GM19468 (cell line): ENCODE data around the gene LRRC52.

Experiments
- ATAC-seq: cut with Tn5 transposase; IDR thresholded peaks from one replicate; pipeline ENCODE4 v1.9.1; 2021; ENCODE audit warnings: mild to moderate bottlenecking, moderate library complexity, moderate number of reproducible peaks; ENCODE audit not compliant: unreplicated experiment; ENCODE audit errors: extremely low read depth

LRRC52 gene

DNA sequence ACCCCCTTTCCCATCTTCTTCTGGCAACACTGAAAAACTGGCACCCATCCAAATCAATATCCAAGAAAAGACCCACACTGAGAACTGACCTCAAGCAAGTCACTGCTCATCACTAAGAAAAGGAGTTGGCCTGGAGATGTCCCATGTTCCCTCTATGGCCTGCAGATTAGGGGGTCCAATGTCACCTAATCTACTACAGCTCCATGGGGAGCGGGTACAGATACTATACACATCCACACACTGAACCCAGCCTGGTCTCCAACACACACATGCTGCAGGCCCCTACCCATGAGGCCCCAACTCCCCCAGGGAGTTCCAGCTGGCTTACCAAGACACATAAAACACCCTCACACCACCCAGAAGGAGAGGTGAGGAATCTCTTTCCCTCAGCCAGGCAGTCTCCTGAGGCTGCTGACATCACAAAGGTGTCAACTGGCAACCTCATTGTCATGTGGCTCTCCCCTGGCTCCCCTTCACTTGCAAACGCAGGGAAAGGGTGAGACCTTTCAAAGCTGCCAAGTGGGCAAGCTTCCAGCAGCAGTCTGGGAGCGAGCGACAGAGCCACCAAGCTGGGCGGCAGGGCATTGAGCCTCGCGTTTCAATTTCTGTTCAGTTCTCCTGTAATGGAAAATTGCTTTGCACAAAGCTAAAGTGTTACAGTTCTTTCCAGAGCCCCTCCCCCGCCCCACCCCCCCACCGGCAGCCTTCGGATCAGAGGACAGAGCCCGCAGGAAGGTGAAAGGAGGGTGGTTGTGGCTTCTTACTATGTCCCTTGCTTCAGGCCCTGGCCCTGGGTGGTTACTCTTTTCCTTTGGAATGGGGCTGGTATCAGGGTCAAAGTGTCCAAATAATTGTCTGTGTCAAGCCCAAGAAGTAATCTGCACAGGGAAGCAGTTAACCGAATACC, at the start of gene LRRC52:
Gene LRRC52 (plus strand): TSS at position 469 of the 907 bp plus-strand sequence. CDS start 297 bp downstream, at position 766.
- ATAC-seq, result no peak

DNA sequence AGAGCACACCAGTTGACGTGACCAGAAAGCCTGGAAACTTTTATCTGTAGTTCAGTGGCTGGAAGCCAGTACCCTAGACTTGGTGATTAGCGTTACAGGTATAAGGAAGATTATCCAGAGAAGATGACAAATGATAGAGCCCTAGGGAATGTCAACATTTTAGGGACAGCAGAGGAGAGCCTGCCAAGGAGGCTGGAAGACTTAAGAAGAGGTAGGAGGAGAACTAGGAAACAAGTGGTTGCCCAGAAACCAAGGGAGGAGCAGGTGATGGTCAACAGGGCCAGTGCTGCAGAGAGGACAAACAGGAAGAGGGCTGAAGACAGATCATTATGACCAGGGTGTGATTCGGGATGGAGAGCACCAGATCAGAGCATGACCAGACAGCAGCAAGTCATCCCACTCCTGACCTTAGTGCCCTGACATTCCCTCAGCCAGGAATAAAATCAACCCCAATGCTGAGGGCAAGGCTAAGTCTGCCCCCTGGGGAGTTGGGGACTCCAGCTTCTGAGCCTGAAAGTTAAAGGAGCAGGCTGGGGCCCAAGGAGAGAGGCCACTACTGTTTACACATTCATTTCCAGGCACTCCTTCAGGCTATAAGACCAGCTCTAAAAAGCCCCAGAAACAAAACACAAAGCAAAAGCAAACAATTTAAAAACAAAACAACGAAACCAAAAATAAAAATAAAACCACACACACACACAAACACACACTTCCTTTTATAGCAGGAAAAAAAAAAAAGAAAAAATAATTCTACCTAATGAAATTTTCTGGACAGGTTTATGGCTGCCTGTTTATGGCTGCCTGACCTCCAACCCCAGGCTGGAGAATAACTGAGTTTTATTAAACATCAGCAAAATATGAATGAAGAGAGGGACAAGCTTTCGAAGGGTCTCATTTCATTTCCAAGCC, 48.6 kb upstream of the LRRC52 start:
- ATAC-seq, result no peak

- no peak for ATAC-seq
Observed at GRCh38 chr1:165495858-165496205, 48.0 kb upstream of the LRRC52 start.

DNA sequence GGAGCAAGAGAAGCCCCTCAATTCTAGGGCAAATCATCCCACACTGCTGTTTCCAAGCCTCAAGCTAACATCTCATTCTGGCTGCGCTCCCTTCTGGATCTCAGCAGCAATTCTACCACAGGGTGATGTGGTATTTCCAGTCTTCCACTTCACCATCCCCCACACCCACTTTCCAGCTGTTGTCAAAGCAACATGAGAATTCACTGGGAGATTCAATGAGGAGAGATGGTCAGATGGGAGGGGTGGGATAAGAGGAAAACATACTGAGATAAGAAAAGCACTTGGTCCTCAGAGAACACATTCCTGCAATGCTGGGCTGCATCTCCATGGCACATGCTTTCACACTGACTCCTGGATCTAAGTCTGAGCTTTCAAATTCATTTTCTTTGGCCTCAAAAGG, 47.3 kb upstream of the LRRC52 start:
- no peak for ATAC-seq

DNA sequence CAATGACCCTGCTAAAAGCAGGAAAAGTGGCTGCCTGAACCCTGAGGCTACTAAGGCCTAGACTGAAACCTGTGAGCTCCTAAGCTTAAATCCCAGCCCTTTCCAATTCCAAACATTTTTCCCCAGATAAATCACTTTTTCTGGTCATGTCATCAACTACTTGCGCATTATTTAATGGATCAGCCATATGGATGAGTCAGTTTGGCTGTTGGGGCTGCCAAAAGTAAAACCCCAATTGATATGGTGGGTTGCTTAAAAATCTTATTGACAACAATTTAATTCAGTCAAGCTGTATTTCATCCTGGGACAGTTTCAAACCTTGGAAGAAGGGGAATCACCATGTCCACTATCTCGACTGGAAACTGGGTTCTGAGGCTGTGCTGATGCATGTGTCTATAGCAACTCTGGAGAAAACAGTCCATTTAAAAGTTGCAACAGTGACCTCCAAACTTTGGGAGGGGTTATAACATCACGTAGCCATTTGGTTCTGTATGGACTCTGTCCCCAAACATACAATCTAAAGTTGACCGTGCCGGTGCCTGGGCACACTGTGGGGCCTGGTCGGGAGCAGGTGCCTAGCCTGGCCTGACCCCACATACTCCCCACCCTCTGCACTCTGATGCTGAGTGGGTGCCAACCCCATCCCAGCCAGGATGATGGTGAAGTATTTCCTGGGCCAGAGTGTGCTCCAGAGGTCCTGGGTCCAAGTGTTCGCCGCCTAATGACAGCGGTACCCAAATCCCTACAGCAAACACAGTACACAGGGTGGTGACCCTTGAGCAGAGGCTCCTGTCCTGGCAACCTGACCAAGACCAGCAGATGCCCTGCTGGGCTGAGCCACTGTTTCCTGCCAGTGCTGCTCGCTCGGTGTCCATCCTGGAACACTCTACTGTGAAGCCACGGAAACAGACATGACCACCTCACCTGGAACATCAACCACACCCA, 46.5 kb upstream of the LRRC52 start:
- no peak for ATAC-seq

GRCh38 chr1:165501330-165501969, 42.4 kb upstream of the LRRC52 start:
- no peak for ATAC-seq

DNA sequence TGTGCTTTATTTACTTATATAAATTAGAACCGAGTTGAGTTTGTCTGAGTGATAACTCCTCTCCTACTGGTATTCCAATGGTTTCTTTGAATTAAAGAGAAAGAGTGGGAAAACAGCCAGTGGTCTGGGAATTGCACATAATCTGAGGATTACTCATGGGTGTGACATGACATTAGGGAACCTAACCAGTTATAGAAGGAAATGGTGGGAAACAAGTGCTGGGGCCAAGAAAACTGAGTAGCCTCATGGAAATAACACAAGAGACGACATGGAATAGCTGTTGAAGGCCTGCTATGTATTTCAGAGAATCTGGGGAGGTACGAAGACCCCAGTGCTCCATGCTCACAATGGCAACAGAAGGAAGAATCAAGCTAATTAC, 41.8 kb upstream of the LRRC52 start:
- ATAC-seq, result no peak

DNA sequence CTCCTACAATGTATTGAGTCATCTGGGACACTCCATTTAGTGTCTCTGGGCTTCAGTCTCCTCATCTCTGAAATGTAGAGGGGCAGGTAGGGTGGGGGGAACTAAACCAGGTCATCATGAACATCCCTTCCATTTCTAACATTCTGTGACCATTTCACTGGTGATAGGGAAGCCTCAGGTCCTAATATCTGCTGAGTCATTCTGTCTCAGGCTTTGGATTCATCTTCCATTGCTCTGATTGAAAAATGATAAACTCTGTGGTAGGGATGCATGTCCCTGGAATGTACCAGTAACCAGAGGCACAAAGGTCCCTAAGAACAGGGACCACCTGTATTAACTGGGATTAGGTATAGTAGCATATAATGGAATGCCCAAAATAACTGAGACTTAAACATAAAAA, 36.2 kb upstream of the LRRC52 start:
- ATAC-seq, result no peak

DNA sequence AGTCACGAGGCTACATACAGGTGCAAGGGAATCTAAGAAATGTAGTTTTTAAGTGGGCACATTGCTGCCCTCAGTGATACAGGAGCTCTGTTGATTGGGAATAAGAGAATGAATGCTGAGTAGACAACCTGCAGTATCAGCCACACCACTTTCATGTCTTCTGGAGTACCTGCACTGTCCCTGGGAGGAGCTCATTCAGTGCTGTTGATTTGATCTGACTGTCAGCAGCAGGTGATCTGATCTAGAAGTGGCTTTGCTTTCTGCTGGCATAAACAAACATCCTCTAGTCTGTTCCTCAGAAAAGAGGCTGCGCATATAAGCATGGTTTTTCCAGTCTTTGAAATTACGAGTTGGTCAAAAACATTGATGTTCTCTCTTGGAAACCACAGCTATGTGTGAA, 35.5 kb upstream of the LRRC52 start:
- no peak for ATAC-seq

DNA sequence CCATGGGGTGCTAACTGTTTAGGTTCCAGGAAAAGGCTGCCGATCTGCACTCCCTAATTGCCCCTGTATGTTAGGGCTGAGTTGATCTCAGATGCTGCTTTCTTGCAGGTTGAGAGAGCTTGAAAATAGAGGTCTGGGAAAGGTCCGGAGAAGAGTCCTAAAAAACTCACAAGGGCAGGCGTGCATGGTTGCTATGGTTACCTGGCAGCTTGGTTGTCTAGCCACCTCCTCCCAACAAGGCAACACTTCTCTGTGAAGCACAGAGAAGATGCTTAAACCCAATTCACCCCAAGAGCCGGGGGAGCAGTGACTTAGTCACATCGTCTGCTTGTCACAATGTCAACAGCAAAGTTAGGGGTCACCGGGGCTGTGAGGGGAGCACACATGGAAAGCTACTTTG, 31.0 kb upstream of the LRRC52 start:
- ATAC-seq, result no peak

DNA sequence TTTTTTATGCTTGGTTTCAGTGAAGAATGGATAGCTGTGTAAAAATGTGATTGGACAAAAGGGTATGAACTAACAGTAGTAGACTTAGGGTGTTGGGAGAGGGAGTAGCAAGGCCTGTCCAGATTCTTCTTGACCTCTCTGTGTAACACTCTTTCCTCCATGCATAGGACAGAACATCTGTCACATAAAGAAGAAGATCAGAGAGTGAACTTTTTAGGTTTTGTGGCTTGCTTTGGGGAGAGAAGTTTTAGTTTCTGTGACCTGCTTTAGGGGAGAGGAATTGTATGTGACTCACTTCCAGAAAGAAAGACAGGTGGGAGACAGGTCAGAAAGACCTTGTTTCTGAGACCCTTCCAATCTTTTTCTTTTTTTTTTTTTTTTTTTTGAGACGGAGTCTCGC, 27.3 kb upstream of the LRRC52 start:
- ATAC-seq, result no peak

- ATAC-seq, result no peak
Observed at GRCh38 chr1:165520646-165521045, 23.2 kb upstream of the LRRC52 start.

DNA sequence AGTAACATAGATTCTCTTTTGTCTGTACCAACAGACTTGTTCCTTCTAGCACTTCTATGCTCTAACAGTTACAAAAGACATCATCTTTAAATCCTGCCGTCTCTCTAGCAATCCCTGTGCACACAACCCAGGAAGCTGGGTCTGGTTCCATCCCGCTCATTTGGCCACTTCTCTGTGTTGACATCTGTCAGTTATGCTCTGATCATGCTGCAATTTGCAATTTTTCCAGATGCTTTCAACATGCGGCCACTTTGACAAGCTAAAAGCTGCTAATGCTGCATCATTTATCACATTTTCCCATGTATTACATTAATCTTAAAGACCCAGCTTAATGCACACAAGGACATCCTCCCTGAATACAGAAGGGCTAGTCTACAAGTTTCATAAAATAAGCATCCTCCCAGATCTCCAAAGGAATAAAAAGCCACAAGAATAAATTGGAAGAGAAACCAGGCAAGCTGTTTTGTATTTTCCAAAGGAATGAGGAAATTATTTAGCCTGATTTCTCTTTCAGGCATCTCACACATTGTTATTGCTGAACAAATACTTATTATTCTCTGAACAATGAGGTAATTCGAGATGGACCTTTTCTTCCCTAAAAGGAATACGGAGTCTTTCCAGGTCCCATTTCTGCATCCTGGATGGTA, 19.0 kb upstream of the LRRC52 start:
- no peak for ATAC-seq

DNA sequence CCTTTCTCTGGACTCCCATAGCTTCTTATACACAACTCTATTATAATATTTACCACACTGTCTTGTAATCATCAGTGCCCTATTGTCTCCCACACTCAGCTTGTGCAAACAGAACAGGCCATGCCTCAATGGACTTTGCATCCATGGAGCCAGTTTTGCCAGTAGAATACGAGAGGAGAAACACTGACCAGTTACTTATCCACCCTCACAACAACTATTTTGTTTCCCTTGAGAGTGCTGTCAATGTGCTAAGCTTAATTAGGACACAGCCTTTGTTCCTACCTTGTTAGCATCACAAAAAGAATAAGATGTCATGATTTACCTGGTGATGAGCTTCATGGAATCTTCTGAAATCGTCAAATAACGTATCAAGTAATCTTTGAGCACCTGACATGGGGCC, 18.1 kb upstream of the LRRC52 start:
- ATAC-seq, result no peak

DNA sequence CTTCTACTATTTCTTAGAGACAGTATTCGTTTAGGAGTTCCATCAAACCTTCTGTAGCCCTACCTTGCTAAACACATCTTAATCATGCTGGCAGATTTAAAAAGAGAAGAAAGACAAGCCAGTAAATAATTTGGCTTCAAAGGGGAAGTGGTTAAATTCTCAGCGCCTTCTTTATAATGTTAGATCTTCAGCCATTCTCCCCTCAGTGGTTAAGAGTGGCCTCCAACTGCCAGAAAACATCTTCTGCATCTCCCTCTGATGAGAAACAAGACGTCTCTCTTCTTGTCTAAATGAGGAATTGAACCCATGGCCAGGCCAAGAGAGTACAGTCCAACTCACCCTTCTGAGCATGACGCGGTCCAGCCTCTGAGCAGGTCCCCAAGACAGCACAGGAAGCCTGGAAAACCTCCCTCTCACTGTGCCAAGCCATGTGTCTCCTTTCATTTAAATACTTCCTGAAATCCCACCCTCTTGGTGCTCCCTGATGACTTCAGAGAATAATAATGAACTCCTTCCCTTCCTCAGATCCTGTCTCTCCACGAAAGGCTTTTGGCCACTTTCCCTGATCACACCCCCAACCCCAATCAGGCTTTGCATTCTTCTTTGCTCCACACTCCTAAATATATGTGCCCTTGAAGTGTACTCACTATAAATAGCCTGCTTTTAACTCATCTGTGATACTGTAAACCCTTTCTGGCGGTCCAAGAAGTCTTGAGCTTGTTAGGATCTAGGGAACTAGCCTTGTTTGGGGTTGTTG, 16.4 kb upstream of the LRRC52 start:
- no peak for ATAC-seq

DNA sequence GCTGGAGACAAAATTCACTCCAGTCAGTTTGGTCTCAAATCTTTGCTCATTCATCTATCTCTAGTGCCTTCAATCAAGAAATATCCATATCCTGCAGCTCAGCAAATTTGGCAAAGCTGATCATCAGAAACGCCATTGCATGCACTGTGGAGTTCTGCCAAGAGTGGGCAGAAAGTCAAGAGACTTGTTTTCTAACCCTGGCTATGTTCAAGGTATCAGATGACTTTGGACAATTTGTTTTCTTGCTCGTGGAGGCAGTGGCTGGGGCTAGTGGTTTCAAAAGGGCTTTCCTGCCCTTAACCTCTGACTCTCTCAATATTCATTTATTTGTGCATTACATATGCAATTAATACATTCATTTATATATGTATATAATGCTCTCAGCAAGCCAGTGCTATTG, 12.8 kb upstream of the LRRC52 start:
- no peak for ATAC-seq

DNA sequence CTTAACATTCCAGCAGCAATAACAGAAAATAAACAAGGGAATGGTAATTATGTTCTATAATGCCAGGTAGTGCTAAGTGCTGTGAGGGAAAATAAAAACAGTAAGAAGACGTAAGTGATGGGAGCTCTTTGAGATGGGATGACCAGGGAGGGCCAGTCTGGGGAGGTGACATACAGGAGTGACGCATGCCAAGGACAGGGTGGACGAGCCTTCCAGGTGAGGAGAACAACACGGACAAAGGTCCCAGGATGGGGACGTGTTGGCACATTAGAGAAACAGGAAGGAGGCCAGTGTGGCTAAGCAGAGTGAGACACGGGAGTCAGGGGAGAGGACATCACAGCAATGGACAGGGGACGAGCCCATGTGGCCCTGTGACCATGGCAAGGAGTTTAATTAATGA, 11.7 kb upstream of the LRRC52 start:
- ATAC-seq, result no peak

- ATAC-seq, result no peak
Observed at GRCh38 chr1:165533254-165533653, 10.5 kb upstream of the LRRC52 start.

DNA sequence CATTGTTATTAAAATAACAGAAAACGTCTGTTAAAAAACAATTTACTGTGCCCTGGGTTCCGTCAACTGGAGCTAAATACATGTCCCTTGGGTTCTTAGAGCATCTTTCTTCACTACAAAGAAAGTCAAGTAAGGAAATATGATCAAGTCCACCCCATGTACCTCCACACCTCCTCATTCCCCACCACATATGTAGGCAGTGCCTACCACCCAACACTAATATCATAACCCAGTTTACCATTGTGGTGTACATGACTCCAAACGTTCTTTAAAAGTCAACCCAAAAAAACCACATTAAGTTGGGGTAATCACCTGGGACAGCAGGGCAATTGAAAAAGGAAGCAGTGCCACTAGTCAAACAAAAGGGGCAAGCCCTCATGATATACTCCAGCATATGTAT, 7.8 kb upstream of the LRRC52 start:
- ATAC-seq, result no peak
